Measurements from ENCODE around the gene PRUNE2. TPM values are rescaled to one million over a fixed set of nuclear protein-coding genes. Genes with fewer than 3 reads are reported as not detected.
A peak's percentile ranks its signal among the peaks of the same experiment; 100 is the strongest.

The PRUNE2 gene
- total RNA-seq, 2 experiments from 2014 or later = 0.38 to 0.72 TPM

DNA sequence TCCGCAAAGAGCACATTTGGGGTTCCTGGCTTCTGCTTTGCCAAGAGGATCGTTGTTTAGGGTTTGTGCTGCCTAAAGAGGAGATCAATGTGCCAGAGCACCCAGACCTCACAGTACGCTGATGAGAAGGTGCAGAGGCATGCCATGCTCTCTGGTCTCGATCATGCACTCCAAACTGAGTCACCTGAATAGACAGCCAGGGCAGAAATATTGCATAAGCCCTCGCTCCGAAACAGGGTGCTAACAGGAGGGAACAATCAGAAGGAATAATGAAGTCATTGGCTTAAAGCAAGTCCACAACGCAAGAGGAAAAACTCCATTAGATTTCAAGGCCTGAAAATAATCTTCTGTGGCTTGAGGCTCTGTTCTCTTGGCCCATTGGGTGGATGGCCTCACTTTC is 322.7 kb downstream of the PRUNE2 start:
- H3K27me3 Mint-ChIP-seq = peaks cover 11% of the 10 kb centered on the region
- TF ChIP-seq, protein P1, sequence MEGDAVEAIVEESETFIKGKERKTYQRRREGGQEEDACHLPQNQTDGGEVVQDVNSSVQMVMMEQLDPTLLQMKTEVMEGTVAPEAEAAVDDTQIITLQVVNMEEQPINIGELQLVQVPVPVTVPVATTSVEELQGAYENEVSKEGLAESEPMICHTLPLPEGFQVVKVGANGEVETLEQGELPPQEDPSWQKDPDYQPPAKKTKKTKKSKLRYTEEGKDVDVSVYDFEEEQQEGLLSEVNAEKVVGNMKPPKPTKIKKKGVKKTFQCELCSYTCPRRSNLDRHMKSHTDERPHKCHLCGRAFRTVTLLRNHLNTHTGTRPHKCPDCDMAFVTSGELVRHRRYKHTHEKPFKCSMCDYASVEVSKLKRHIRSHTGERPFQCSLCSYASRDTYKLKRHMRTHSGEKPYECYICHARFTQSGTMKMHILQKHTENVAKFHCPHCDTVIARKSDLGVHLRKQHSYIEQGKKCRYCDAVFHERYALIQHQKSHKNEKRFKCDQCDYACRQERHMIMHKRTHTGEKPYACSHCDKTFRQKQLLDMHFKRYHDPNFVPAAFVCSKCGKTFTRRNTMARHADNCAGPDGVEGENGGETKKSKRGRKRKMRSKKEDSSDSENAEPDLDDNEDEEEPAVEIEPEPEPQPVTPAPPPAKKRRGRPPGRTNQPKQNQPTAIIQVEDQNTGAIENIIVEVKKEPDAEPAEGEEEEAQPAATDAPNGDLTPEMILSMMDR (IDR thresholded peaks at IDR 0.05) = no peak
- CTCF ChIA-PET = no interaction called here

DNA sequence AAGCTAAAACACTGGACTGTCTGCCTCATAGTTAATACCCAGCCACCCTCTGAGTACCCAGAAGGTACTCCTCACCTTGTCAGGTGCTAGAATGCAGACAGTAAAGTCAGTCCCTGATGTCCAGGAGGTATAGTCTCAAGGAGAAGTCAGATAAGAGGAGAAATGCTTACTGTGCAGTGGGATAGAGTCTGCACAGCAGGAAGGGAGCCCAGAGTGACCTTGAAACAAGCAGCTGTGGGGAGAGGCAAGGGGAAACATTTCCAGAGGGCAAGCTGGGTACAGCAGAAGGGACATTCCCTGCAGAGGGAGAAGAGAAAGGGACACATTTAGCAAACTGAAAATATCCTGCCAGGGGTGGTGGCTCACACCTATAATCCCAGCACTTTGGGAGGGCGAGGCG is 324.2 kb downstream of the PRUNE2 start:
- ChIA-PET POLR2A (no interaction called here), CTCF (no interaction called here)
- no peaks in the 10 kb centered on the region for H3K36me3 Mint-ChIP-seq (ENCODE audit: low read depth)
- DNase-seq = no peak
- no peak for ATAC-seq
- H3K4me3 Mint-ChIP-seq = no peak overlapping the region
- intact Hi-C loops (cut with micrococcal nuclease) = no loop called here
- TF ChIP-seq, protein P1 (IDR thresholded peaks at IDR 0.05) = no peak
- peaks cover 13% of the 10 kb centered on the region for H3K27me3 Mint-ChIP-seq
- H3K9me3 Mint-ChIP-seq = no peaks in the 10 kb centered on the region
- H3K4me1 Mint-ChIP-seq (ENCODE audit: low read depth) = peaks cover 15% of the 10 kb centered on the region
- H3K27ac Mint-ChIP-seq = no peak overlapping the region

More for the DNA sequence above, 322.7 kb downstream of the PRUNE2 start:
- Mint-ChIP-seq H3K4me3 (no peak overlapping the region), H3K4me1 (ENCODE audit: low read depth) (peaks cover 4% of the 10 kb centered on the region), H3K27ac (no peak overlapping the region), H3K9me3 (no peaks in the 10 kb centered on the region), H3K36me3 (ENCODE audit: low read depth) (no peaks in the 10 kb centered on the region)
- ATAC-seq (no peak), DNase-seq (no peak)
- intact Hi-C loops (cut with micrococcal nuclease) = no loop called here
- POLR2A ChIA-PET = no interaction called here

DNA sequence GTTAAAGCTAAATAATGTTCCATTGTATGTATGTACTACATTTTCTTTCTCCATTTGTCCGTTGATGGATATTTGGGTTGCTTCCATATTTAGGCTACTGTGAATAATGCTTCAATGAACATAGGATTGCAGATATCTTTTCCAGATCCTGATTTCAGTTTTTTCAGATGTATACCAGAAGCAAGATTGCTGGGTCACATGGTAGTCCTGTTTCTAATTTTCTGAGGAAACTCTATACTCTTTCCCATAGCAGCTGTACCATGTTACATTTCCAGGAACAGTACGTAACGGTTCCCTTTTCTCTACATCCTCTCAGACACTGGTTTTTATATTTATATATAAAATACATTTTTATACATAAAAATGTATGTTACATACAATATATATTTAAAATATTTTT is 325.1 kb downstream of the PRUNE2 start:
- Mint-ChIP-seq H3K36me3 (ENCODE audit: low read depth) (no peaks in the 10 kb centered on the region), H3K27ac (no peak overlapping the region), H3K9me3 (no peaks in the 10 kb centered on the region), H3K27me3 (peaks cover 13% of the 10 kb centered on the region), H3K4me1 (ENCODE audit: low read depth) (peaks cover 24% of the 10 kb centered on the region), H3K4me3 (no peak overlapping the region)
- CTCF ChIA-PET = interaction anchor here (1.4 kb wide), 1 partner anchor 82 kb away, joined by 3 read pairs; no protein-coding TSS in a partner anchor
- intact Hi-C loops (cut with micrococcal nuclease) = no loop called here
- DNase-seq = no peak
- POLR2A ChIA-PET = interaction anchor here (1.0 kb wide), 1 partner anchor 23 kb away, joined by 3 read pairs; no protein-coding TSS in a partner anchor
- TF ChIP-seq, protein P1 (IDR thresholded peaks at IDR 0.05) = no peak
- ATAC-seq = no peak

DNA sequence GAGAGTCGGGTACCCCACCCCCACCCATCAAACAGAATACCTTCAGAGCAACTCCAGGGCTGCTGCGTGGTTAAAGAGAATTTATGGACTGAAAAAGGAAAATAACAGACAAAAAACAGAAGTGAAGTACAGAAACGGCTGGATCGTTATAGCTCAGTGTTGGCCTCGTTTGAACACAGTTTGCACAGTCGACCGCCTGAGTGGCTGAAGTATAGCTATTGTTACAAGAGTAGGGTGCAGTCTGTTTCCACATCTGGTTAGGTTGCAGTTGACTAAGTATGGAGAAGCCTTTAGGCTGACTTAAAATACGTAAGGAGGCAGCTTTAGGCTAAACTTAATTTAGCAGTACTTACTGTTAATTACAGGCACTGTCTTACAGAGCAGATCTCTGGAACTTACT is 325.7 kb downstream of the PRUNE2 start:
- no peak for DNase-seq
- CTCF ChIA-PET = interaction anchor here (1.4 kb wide), 1 partner anchor 83 kb away, joined by 3 read pairs; no protein-coding TSS in a partner anchor

DNA sequence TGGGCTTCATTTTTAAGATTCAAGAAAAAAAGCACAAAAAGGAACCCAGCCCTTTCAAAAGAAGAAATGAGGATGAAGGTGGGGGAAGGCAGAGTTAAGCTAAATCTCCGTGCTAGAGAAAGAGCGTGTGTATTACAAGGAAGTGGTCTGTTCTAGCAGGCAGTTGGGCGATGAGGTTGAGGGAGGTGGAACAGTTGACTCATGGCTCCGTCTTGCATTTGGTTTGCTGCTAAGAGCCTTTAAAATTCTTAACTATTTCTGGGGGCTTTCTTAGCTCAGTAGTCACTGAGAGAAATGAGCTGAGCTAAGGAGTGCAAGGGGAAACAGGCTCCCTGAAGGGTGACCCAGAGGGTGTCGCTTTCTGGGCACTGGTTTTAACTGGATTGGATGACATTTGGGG is 329.6 kb downstream of the PRUNE2 start:
- peak overlapping the region; percentile 38 for H3K4me3 Mint-ChIP-seq
- ChIA-PET CTCF (interaction anchor here (0.8 to 1.3 kb wide), 2 partner anchors 15 to 27 kb away, joined by 3 read pairs; no protein-coding TSS in a partner anchor), POLR2A (interaction anchor here (0.5 to 1.4 kb wide), 2 partner anchors 27 to 182 kb away, joined by 3 read pairs; partner anchors contain the start of gene RFK)
- DNase-seq (peak; percentile 96), ATAC-seq (peak; percentile 92)
- TF ChIP-seq, protein P1 (IDR thresholded peaks at IDR 0.05) = no peak
- peaks cover 37% of the 10 kb centered on the region for H3K27me3 Mint-ChIP-seq
- H3K4me1 Mint-ChIP-seq (ENCODE audit: low read depth) = peaks cover 37% of the 10 kb centered on the region
- intact Hi-C loops (cut with micrococcal nuclease) = loop anchor here (10.0 kb wide), 2 partner anchors 78 to 142 kb away; no protein-coding TSS in a partner anchor
- no peaks in the 10 kb centered on the region for H3K9me3 Mint-ChIP-seq
- H3K36me3 Mint-ChIP-seq (ENCODE audit: low read depth) = no peaks in the 10 kb centered on the region
- H3K27ac Mint-ChIP-seq = peak overlapping the region; percentile 94

More for the DNA sequence above, 325.7 kb downstream of the PRUNE2 start:
- Mint-ChIP-seq H3K36me3 (ENCODE audit: low read depth) (no peaks in the 10 kb centered on the region), H3K4me3 (no peak overlapping the region), H3K4me1 (ENCODE audit: low read depth) (peaks cover 27% of the 10 kb centered on the region), H3K9me3 (no peaks in the 10 kb centered on the region), H3K27me3 (peaks cover 13% of the 10 kb centered on the region), H3K27ac (no peak overlapping the region)
- TF ChIP-seq, protein P1 (IDR thresholded peaks at IDR 0.05) = no peak
- no peak for ATAC-seq
- intact Hi-C loops (cut with micrococcal nuclease) = no loop called here
- POLR2A ChIA-PET = interaction anchor here (1.0 kb wide), 1 partner anchor 23 kb away, joined by 3 read pairs; no protein-coding TSS in a partner anchor

Measured in activated CD8-positive, alpha-beta T cell treated with anti-CD3 and anti-CD28 coated beads for 36 hours (primary cell).